HepG2 (cell line): Measurements from ENCODE around the gene SREK1. TPM values are rescaled to one million over a fixed set of nuclear protein-coding genes. Genes with fewer than 3 reads are reported as not detected.
A peak's percentile ranks its signal among the peaks of the same experiment; 100 is the strongest.

ENCODE experiments used
- CSRNP2 ChIP-seq: sonication (generic); formaldehyde crosslinking; conservative IDR thresholded peaks from 2 replicates; pipeline ENCODE4 v1.8.0; 2022; ENCODE audit warnings: low read depth, missing genetic modification reagents
- E2F5 ChIP-seq: sonication (generic); formaldehyde crosslinking; conservative IDR thresholded peaks from 2 replicates; pipeline ENCODE4 v1.4.0; 2020; ENCODE audit warnings: missing genetic modification reagents
- FOXP4 ChIP-seq: sonication (generic); formaldehyde crosslinking; IDR thresholded peaks from 2 replicates; pipeline ENCODE4 v1.4.0; 2020; ENCODE audit warnings: missing genetic modification reagents
- MXI1 ChIP-seq: IDR thresholded peaks from 3 replicates; pipeline ENCODE4 v1.6.1; 2012; ENCODE audit warnings: low read depth, low read length, inconsistent platforms, borderline replicate concordance
- REXO4 ChIP-seq: sonication (generic); formaldehyde crosslinking; IDR thresholded peaks from 2 replicates; pipeline ENCODE4 v1.8.0; 2022; ENCODE audit warnings: missing genetic modification reagents, mild to moderate bottlenecking, borderline replicate concordance
- TBX3 ChIP-seq: fragments of 450-650 bp; IDR thresholded peaks from 2 replicates; pipeline ENCODE4 v1.6.1; 2017; ENCODE audit warnings: antibody characterized with exemption, mild to moderate bottlenecking, inconsistent platforms, borderline replicate concordance
- TEAD3 ChIP-seq: optimal IDR thresholded peaks from 2 replicates; pipeline ENCODE3; 2016; ENCODE audit warnings: borderline replicate concordance
- ZNF20 ChIP-seq: sonication (generic); formaldehyde crosslinking; IDR thresholded peaks from 2 replicates; pipeline ENCODE4 v1.4.0; 2020; ENCODE audit warnings: mild to moderate bottlenecking, moderate library complexity, missing genetic modification reagents
- ZNF350 ChIP-seq: sonication (generic); formaldehyde crosslinking; IDR thresholded peaks from 2 replicates; pipeline ENCODE4 v1.4.0; 2020; ENCODE audit warnings: mild to moderate bottlenecking, low read depth, missing genetic modification reagents, borderline replicate concordance
- ZNF687 ChIP-seq: sonication (generic); formaldehyde crosslinking; IDR thresholded peaks from 2 replicates; pipeline ENCODE4 v1.5.1; 2020; ENCODE audit warnings: mild to moderate bottlenecking, missing genetic modification reagents, moderate library complexity
- ZNF720 ChIP-seq: sonication (generic); formaldehyde crosslinking; IDR thresholded peaks from 2 replicates; pipeline ENCODE4 v1.4.0; 2020; ENCODE audit warnings: missing genetic modification reagents
- ZNF773 ChIP-seq: sonication (generic); formaldehyde crosslinking; IDR thresholded peaks from 2 replicates; pipeline ENCODE4 v1.4.0; 2020; ENCODE audit warnings: missing genetic modification reagents, borderline replicate concordance
- ZNF776 ChIP-seq: sonication (generic); formaldehyde crosslinking; IDR thresholded peaks from 2 replicates; pipeline ENCODE4 v1.4.0; 2020; ENCODE audit warnings: mild to moderate bottlenecking, missing genetic modification reagents
- ZNF777 ChIP-seq: sonication (generic); formaldehyde crosslinking; IDR thresholded peaks from 2 replicates; pipeline ENCODE4 v1.4.0; 2020; ENCODE audit warnings: missing genetic modification reagents
- ZNF782 ChIP-seq: sonication (generic); formaldehyde crosslinking; IDR thresholded peaks from 2 replicates; pipeline ENCODE4 v1.4.0; 2020; ENCODE audit warnings: missing genetic modification reagents, mild to moderate bottlenecking, borderline replicate concordance
- ZNF800 ChIP-seq: sonication (generic); formaldehyde crosslinking; IDR thresholded peaks from 2 replicates; pipeline ENCODE4 v1.4.0; 2020; ENCODE audit warnings: missing genetic modification reagents
- ZNF841 ChIP-seq: sonication (generic); formaldehyde crosslinking; IDR thresholded peaks from 2 replicates; pipeline ENCODE4 v1.8.1; 2023; ENCODE audit warnings: missing genetic modification reagents, borderline replicate concordance
- polyA plus RNA-seq, 8 experiments: library from polyadenylated mRNA; depleted of rRNA in 3 of 8; stranded (reverse) in 7 of 8; unstranded in 1 of 8; fragments of >200 nt; fragmentation: Illumina TruSeq in 4 of 8; extraction: Trizol in 4 of 8; gene quantifications; 2 replicates each; pipeline versions ENCODE4 v1.2.1 to v1.2.3, GENCODE V29; 2011 to 2016; ENCODE audit warnings: low read depth in 4 of 8, missing spikeins in 1 of 8, mixed read lengths in 1 of 8; ENCODE audit not compliant: insufficient read depth in 1 of 8
- total RNA-seq, 5 experiments: library from RNA; depleted of rRNA; stranded (reverse); fragments of >200 nt; fragmentation: Illumina TruSeq; extraction: Trizol; gene quantifications; 2 replicates each; pipeline ENCODE4 v1.2.3, GENCODE V29; 2016; ENCODE audit warnings: low read depth in 1 of 5

Gene SREK1
- total and polyA plus RNA-seq, 2 of the 13 experiments (the other 11 are each of a cell fraction or from before 2014, with no cell fraction given) = 60.6 to 90.9 TPM

GRCh38 chr5:66144074-66144833 is at the start of gene SREK1 (continued):
- peak; percentile 89 for TF ChIP-seq ZNF687 (CRISPR knock-in tag)
- peak; percentile 77 for TF ChIP-seq ZNF776 (CRISPR knock-in tag)
- TF ChIP-seq ZNF20 (CRISPR knock-in tag) = no peak
- no peak for TF ChIP-seq ZNF800 (CRISPR knock-in tag)
- no peak; the same call in 1 of the 2 replicates for TF ChIP-seq ZNF720
- TF ChIP-seq E2F5 = peak; percentile 85
- no peak for TF ChIP-seq REXO4 (CRISPR knock-in tag)
- peak; percentile 91 for TF ChIP-seq ZNF777
- no peak for TF ChIP-seq ZNF841 (CRISPR knock-in tag)
- TF ChIP-seq FOXP4 (CRISPR knock-in tag) = peak; percentile 32
- peak; percentile 91 for TF ChIP-seq ZNF350 (CRISPR knock-in tag)
- 0 out of 2 replicates have a peak, but pooled peaks have one; percentile 33 for TF ChIP-seq ZNF773 (CRISPR knock-in tag)
- TF ChIP-seq TEAD3 = peak; percentile 21
- TF ChIP-seq CSRNP2 = no peak
- peak; percentile 89 for TF ChIP-seq MXI1
- 0 out of 2 replicates have a peak, but pooled peaks have one; percentile 25 for TF ChIP-seq ZNF782
- TF ChIP-seq TBX3 = peak; percentile 37; the same call in 1 of the 2 replicates
